Liver (tissue), 9 donors: ENCODE results near the gene ANKRD23. TPM values are rescaled to one million over a fixed set of nuclear protein-coding genes. Genes with fewer than 3 reads are reported as not detected.
A peak's percentile ranks its signal among the peaks of the same experiment; 100 is the strongest.

Source experiments
- DNase-seq: peaks from one replicate; pipeline ENCODE4 v3.0.0-alpha.2; 2017; ENCODE audit warnings: low spot score
- H3K27ac ChIP-seq, 2 donors: one replicate each; pipeline ENCODE4 v1.7.0; 2013; ENCODE audit warnings: inconsistent platforms in 2 of 2, low read length in 2 of 2, control low read depth in 1 of 2, low read depth in 1 of 2, mild to moderate bottlenecking in 1 of 2
- H3K27me3 ChIP-seq, 4 donors: one replicate each; pipeline versions ENCODE4 v1.6.1 to v1.7.0; 2013; ENCODE audit warnings: low read length in 3 of 4, inconsistent platforms in 1 of 4, mild to moderate bottlenecking in 1 of 4, moderate library complexity in 1 of 4; ENCODE audit not compliant: control insufficient read depth in 4 of 4, insufficient read depth in 4 of 4
- H3K36me3 ChIP-seq, 4 donors: one replicate each; pipeline versions ENCODE4 v1.6.1 to v1.7.0; 2013; ENCODE audit warnings: low read length in 3 of 4, mild to moderate bottlenecking in 3 of 4, low read depth in 1 of 4, moderate library complexity in 1 of 4; ENCODE audit not compliant: control insufficient read depth in 4 of 4, insufficient read depth in 3 of 4
- H3K4me1 ChIP-seq, 4 donors: one replicate each; pipeline versions ENCODE4 v1.6.1 to v1.7.0; 2013; ENCODE audit warnings: low read length in 3 of 4, mild to moderate bottlenecking in 3 of 4, moderate library complexity in 1 of 4; ENCODE audit not compliant: control insufficient read depth in 4 of 4, insufficient read depth in 4 of 4
- H3K4me3 ChIP-seq, 3 donors: one replicate each; pipeline versions ENCODE4 v1.6.1 to v1.7.0; 2013; ENCODE audit warnings: low read length in 3 of 3, control low read depth in 1 of 3, low read depth in 1 of 3, mild to moderate bottlenecking in 1 of 3
- H3K9ac ChIP-seq, 2 donors: one replicate each; pipeline ENCODE4 v1.7.0; 2013; ENCODE audit warnings: low read length in 2 of 2, mild to moderate bottlenecking in 2 of 2, moderate library complexity in 2 of 2, control low read depth in 1 of 2, low read depth in 1 of 2
- H3K9me3 ChIP-seq, 4 donors: one replicate each; pipeline versions ENCODE4 v1.6.1 to v1.7.0; 2013; ENCODE audit warnings: low read length in 3 of 4; ENCODE audit not compliant: control insufficient read depth in 4 of 4
- ATF3 ChIP-seq: IDR thresholded peaks from 2 replicates; pipeline ENCODE4 v1.6.1; 2016; ENCODE audit warnings: antibody characterized with exemption
- CTCF ChIP-seq: fragments of 150-350 bp; IDR thresholded peaks from 2 replicates; pipeline ENCODE4 v1.5.1; 2017; ENCODE audit warnings: improper control_type of control experiment, low read depth, low read length; ENCODE audit not compliant: missing input control
- EGR1 ChIP-seq, 2 donors: IDR thresholded peaks; 2 replicates each; pipeline ENCODE4 v1.6.1; 2016 to 2018; ENCODE audit warnings: antibody characterized with exemption in 2 of 2, low read depth in 2 of 2
- FOXA1 ChIP-seq: IDR thresholded peaks from 2 replicates; pipeline ENCODE4 v1.6.1; 2016; ENCODE audit warnings: antibody characterized with exemption
- FOXA2 ChIP-seq: IDR thresholded peaks from 2 replicates; pipeline ENCODE4 v1.6.1; 2016; ENCODE audit warnings: antibody characterized with exemption
- GABPA ChIP-seq, 2 donors: IDR thresholded peaks in 1 of 2; conservative IDR thresholded peaks in 1 of 2; 2 replicates each; pipeline ENCODE4 v1.6.1; 2016; ENCODE audit warnings: antibody characterized with exemption in 2 of 2, mild to moderate bottlenecking in 1 of 2, moderate library complexity in 1 of 2
- HNF4G ChIP-seq: IDR thresholded peaks from 2 replicates; pipeline ENCODE4 v1.6.1; 2016; ENCODE audit warnings: antibody characterized with exemption
- JUND ChIP-seq, 2 donors: IDR thresholded peaks; 2 replicates each; pipeline ENCODE4 v1.6.1; 2016; ENCODE audit warnings: antibody characterized with exemption in 2 of 2
- MAX ChIP-seq: IDR thresholded peaks from 2 replicates; pipeline ENCODE4 v1.6.1; 2016; ENCODE audit warnings: antibody characterized with exemption
- NR2F2 ChIP-seq: IDR thresholded peaks from 2 replicates; pipeline ENCODE4 v1.6.1; 2016; ENCODE audit warnings: antibody characterized with exemption
- RAD21 ChIP-seq, 2 donors: IDR thresholded peaks; 2 replicates each; pipeline ENCODE4 v1.6.1; 2016; ENCODE audit warnings: antibody characterized with exemption in 2 of 2, mild to moderate bottlenecking in 2 of 2
- REST ChIP-seq: IDR thresholded peaks from 2 replicates; pipeline ENCODE4 v1.6.1; 2016; ENCODE audit warnings: antibody characterized with exemption, mild to moderate bottlenecking
- RXRA ChIP-seq, 2 donors: IDR thresholded peaks; 2 replicates each; pipeline ENCODE4 v1.6.1; 2017 to 2018; ENCODE audit warnings: antibody characterized with exemption in 2 of 2, mild to moderate bottlenecking in 1 of 2
- SP1 ChIP-seq: IDR thresholded peaks from 2 replicates; pipeline ENCODE4 v1.6.1; 2018; ENCODE audit warnings: antibody characterized with exemption, mild to moderate bottlenecking
- TAF1 ChIP-seq: conservative IDR thresholded peaks from 2 replicates; pipeline ENCODE4 v1.6.1; 2016; ENCODE audit warnings: antibody characterized with exemption, mild to moderate bottlenecking
- YY1 ChIP-seq: IDR thresholded peaks from 2 replicates; pipeline ENCODE4 v1.6.1; 2016; ENCODE audit warnings: antibody characterized with exemption, mild to moderate bottlenecking
- WGBS: extraction: QIAGEN DNeasy Blood & Tissue Kit; methylation state at CpG from one replicate; pipeline ENCODE4 v1.1.7; 2013; 5-methylcytosine and 5-hydroxymethylcytosine counted together
- polyA plus RNA-seq, 2 donors: library from polyadenylated mRNA; stranded (reverse) in 1 of 2; unstranded in 1 of 2; fragments of 200-250 nt in 1 of 2; fragments of >200 nt in 1 of 2; fragmentation: Nextera tagmentation in 1 of 2; extraction: Ambion mirVana in 1 of 2; gene quantifications; one replicate each; pipeline versions ENCODE4 v1.2.1 to v1.2.3, GENCODE V29; 2013 to 2015
- total RNA-seq, 2 donors: library from RNA; depleted of rRNA; stranded (reverse); fragments of >200 nt; gene quantifications; one replicate each; pipeline ENCODE4 v1.2.3, GENCODE V29; 2014
- donor health status: healthy.
- donor health status: healthy.
- donor health status: healthy.
- donor health status: healthy.
- donor health status: healthy.

ANKRD23 gene
- total and polyA plus RNA-seq, 4 donors: 0.82 to 4.2 (median 1.9) TPM

GRCh38 chr2:96859681-96860064 lies 15.9 kb upstream of the ANKRD23 start:
- peak overlapping the region; percentile 78 to 80 for H3K27ac ChIP-seq
- TF ChIP-seq TAF1: no peak
- no peak for TF ChIP-seq RXRA (IDR thresholded peaks at IDR 0.05)
- no peak for TF ChIP-seq SP1
- no peak for TF ChIP-seq CTCF
- TF ChIP-seq GABPA (IDR thresholded peaks at IDR 0.05 in 1 of 2, conservative IDR thresholded peaks at IDR 0.05 in 1 of 2): no peak
- H3K27me3 ChIP-seq: no peaks in the 10 kb centered on the region
- peaks cover 4 to 25% (median 11%) of the 10 kb centered on the region in 4 donors for H3K36me3 ChIP-seq
- peaks cover 12 to 62% (median 48%) of the 10 kb centered on the region in 4 donors for H3K4me1 ChIP-seq
- WGBS: 33% methylated on average over 4 of the region's 4 CpGs
- H3K4me3 ChIP-seq: no peak overlapping the region
- no peaks in the 10 kb centered on the region for H3K9me3 ChIP-seq
- no peak for DNase-seq
- H3K9ac ChIP-seq: no peak overlapping the region

GRCh38 chr2:96859099-96859649 lies 15.4 kb upstream of the ANKRD23 start:
- Histone ChIP-seq H3K4me1 (peaks cover 12 to 58% (median 43%) of the 10 kb centered on the region in 4 donors), H3K9ac (no peak overlapping the region), H3K9me3 (no peaks in the 10 kb centered on the region), H3K27ac (peak overlapping the region; percentile 45 to 63), H3K27me3 (no peaks in the 10 kb centered on the region), H3K36me3 (peaks cover 3 to 20% (median 8%) of the 10 kb centered on the region in 4 donors), H3K4me3 (no peak overlapping the region)
- no peak for TF ChIP-seq SP1
- TF ChIP-seq CTCF: no peak
- TF ChIP-seq JUND (IDR thresholded peaks at IDR 0.05): no peak
- no peak for TF ChIP-seq EGR1 (IDR thresholded peaks at IDR 0.05; ENCODE audit: low read depth in 2 of 2)
- TF ChIP-seq FOXA2: no peak
- no peak for TF ChIP-seq TAF1
- TF ChIP-seq FOXA1: no peak
- no peak for TF ChIP-seq MAX
- TF ChIP-seq YY1: no peak
- no peak for TF ChIP-seq RXRA (IDR thresholded peaks at IDR 0.05)
- no peak for TF ChIP-seq RAD21 (IDR thresholded peaks at IDR 0.05)
- no peak for TF ChIP-seq HNF4G
- TF ChIP-seq GABPA (IDR thresholded peaks at IDR 0.05 in 1 of 2, conservative IDR thresholded peaks at IDR 0.05 in 1 of 2): no peak
- no peak for TF ChIP-seq ATF3
- no peak for TF ChIP-seq NR2F2
- no peak for TF ChIP-seq REST
- WGBS: 74% methylated on average over 11 of the region's 11 CpGs
- DNase-seq: no peak
